ENCODE data around the gene ADIPOR2.
A peak's percentile ranks its signal among the peaks of the same experiment; 100 is the strongest.

ADIPOR2 gene

DNA sequence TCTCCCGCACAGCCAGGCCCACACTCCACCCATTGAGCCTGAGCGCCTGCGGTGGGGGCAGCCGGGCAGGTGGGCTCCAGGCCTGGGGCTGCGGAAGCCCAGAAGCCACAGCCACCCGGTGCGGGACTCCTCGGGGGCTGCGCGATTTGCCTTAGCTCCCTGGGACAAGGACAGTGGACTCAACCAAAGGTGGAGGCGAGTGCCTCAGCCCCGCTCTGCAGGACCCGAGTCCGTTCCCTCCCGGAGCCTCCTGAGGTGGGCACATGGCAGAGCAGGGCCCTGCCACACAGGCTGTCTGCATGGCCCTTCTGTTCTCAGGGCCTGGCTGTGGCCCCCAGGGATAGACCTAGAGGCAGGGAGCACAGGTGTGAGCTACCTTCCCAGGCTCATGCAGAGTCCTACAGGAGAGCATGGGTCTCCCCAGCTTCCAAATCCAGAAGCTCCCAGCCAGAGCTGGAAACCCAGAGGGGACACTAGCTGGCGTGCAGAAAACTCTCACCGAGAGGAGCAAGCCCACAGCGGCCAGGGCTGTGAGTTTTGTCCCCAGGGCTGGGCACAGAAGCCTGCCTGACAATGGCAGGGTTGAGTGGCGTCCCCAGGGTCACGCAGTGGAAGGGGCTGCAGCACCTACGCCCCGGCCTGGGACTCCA is 107.2 kb downstream of the ADIPOR2 start:
- no peak overlapping the region for H3K4me3 ChIP-seq (ENCODE audit: low read length)
- no peak for TF ChIP-seq CTCF (conservative IDR thresholded peaks at IDR 0.05; ENCODE audit: low read depth, low read length)
- DNase-seq (ENCODE audit: low read depth), result no peak

DNA sequence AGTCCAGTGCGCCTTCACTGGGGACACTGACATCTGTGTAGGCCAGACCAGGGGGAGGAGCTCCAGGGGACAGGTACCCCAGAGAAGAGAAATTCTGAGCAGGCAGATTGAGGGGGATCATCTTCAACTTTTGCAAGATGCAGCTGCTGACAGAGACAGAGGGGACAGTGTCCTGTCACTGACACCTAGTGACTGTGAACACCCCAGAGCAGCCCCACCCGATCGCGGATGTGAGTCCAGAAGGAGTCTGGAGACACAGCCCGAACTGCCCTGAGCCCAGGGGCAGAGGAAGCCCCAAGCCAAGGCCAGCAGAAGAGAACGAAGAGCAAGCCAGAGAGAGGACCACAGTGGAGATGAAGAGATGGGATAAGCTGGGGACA is 107.8 kb downstream of the ADIPOR2 start:
- DNase-seq (ENCODE audit: low read depth), result no peak
- TF ChIP-seq CTCF (conservative IDR thresholded peaks at IDR 0.05; ENCODE audit: low read depth, low read length), result no peak
- H3K4me3 ChIP-seq (ENCODE audit: low read length), result no peak overlapping the region

GRCh38 chr12:1799051-1799881 is 108.4 kb downstream of the ADIPOR2 start:
- no peak for DNase-seq (ENCODE audit: low read depth)
- no peak for TF ChIP-seq CTCF (conservative IDR thresholded peaks at IDR 0.05; ENCODE audit: low read depth, low read length)
- H3K4me3 ChIP-seq (ENCODE audit: low read length), result no peak overlapping the region

GRCh38 chr12:1799882-1800400 is 109.1 kb downstream of the ADIPOR2 start:
- no peak for DNase-seq (ENCODE audit: low read depth)
- H3K4me3 ChIP-seq (ENCODE audit: low read length), result no peak overlapping the region
- TF ChIP-seq CTCF (conservative IDR thresholded peaks at IDR 0.05; ENCODE audit: low read depth, low read length), result no peak

- no peak overlapping the region for H3K4me3 ChIP-seq (ENCODE audit: low read length)
- no peak for DNase-seq (ENCODE audit: low read depth)
- peak; percentile 22 for TF ChIP-seq CTCF (conservative IDR thresholded peaks at IDR 0.05; ENCODE audit: low read depth, low read length)
Observed at GRCh38 chr12:1800401-1801302, 109.8 kb downstream of the ADIPOR2 start.

DNA sequence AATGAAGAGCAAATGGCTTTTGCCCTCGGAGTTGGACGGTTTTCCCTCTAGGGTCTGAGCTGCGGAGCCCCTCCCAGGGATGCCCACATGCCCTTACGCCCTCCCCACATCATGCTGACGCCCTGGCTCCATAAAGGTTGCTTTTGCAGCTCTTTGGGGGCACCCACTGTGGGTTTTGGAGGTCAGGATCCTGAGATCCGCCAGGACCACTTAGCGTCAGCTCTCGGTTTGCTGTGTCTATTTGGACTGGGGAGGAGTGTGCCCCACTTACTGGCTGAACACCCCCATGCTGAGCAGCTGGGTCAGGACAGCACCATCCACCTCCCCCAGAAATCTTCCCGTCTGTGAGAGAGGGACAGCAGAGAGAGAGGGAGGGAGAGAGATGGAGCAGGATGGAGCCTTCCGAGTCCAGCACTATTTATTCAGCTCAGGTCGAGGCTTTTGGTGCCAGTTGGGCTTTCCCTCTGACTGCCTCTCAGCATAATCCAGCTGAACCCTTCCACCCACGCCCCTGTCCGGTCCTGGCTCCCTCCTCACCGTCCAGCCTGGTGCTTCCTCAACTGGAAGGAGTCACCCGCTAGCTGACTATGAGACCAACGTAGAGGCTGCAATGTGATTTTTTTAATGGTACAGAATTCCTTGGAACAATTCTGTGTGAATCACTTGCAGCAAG is 110.6 kb downstream of the ADIPOR2 start:
- DNase-seq (ENCODE audit: low read depth), result peak; percentile 33
- no peak for TF ChIP-seq CTCF (conservative IDR thresholded peaks at IDR 0.05; ENCODE audit: low read depth, low read length)
- no peak overlapping the region for H3K4me3 ChIP-seq (ENCODE audit: low read length)
